HPDE6-E6E7 (cell line): ENCODE measurements around the gene MS4A14.
"Not testable (repeated sequence)": the region's sequence is repeated elsewhere in the genome, so short reads cannot be mapped to it uniquely, and the experiment has no call there.

Experiments
- DNase-seq: peaks from one replicate; pipeline ENCODE4 v3.0.0; 2011; ENCODE audit warnings: missing footprints; ENCODE audit errors: extremely low spot score

The MS4A14 gene

DNA sequence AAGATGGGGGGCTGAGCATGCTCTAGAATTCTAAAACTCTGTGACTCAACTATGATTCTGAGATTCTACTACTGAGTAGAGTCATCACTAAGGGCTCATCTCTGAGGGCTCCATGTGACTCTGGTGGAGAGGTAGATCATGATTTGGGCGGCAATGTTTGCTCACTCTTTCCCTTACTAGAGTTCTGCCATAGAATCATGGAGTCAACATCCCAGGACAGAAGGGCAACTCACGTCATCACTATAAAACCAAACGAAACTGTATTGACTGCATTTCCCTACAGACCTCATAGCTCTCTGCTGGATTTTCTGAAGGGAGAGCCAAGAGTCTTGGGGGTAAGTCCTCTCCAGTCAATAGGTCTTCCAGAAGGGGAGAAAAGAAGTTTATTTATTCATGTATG is at the start of gene MS4A14:
Gene MS4A14, plus strand, starts transcription at position 78 of the 400 bp plus-strand sequence. Its CDS starts 120 bp downstream, at position 198.
- no peak for DNase-seq

GRCh38 chr11:60347084-60347797 is 49.0 kb upstream of the MS4A14 start:
- DNase-seq = no peak

DNA sequence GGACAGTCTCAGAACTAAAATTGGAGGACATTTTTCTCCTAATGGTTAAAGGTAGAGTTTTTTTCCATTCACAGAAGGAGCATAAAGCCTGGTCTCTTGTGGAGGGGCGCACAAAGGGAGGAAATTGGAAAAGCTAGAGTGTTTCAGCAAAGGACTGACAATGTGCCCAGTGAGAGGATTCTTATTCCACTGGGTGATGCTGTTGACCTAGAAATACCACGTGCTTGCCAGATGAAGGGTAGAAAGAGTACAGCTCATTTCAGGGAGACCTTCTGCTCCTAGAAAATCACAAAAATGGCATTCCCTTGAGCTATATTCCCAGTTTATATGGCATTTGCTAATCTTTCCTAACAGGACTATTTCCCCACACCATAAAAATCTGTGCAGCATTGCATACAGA is 48.1 kb upstream of the MS4A14 start:
- no peak for DNase-seq

DNA sequence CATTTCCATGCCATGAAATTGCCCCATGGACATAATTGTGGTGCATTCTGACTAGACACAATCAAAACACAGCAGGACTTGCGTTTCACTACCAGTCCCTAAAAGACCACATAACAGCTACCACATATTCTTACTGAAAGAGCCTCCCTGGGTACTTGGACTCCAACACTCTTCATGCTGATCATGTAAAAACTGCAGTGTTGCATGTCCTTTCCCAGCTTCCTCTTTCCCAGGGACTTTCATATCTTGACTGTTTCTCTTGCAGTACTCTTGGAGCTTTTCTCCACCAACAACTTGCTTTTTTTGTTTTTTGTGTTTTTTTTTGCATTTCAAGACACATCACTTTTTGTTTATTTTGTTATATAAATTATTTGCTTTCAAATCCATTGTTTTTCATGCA is 46.3 kb upstream of the MS4A14 start:
- DNase-seq = no peak

GRCh38 chr11:60357771-60358170 is 38.5 kb upstream of the MS4A14 start:
- DNase-seq = no peak

GRCh38 chr11:60360621-60361020 is 35.6 kb upstream of the MS4A14 start:
- DNase-seq = no peak

DNA sequence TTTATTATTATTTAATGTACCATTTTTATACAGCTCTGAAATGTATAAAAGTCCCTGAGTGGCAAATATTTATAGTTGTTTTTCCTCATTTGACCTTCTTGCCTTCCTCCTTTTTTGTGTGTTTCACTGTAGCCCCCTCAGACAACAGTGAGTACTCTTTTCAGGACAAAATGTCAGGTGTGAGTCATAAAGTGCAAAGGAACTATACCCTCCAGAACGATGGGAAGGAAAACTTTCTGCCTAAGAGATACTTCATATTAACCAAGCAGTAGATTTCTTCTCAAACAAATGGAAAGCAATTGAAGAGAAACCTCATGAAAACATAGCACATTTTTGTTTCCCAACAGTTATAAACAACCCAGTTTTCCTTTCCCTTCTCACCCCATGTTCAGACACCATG is 34.0 kb upstream of the MS4A14 start:
- no peak for DNase-seq

- DNase-seq = peak; percentile 34
Measured at GRCh38 chr11:60363542-60364470, 32.5 kb upstream of the MS4A14 start.

DNA sequence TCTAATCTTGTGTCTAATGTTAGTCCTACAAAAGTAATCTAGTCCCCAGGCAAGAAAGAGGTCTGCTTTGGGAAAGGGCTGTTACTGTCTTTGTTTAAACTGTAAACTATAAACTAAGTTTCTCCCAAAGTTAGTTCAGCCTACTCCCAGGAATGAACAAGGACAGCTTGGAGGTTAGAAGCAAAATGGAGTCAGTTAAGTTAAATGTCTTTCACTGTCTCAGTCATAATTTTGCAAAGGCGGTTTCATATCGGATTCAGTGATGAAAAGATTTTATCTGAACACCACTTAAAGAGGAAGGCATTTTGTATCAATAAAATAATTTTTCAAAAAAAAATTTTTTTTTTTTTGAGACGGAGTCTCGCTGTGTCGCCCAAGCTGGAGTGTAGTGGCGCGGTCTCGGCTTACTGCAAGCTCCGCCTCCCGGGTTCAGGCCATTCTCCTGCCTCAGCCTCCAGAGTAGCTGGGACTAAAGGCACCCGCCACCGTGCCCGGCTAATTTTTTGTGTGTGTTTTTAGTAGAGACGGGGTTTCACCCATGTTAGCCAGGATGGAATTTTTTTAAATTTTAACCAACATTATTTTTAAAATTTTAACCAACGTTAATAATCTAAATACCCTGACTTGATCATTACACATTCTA is 29.9 kb upstream of the MS4A14 start:
- DNase-seq = not testable (repeated sequence)

DNA sequence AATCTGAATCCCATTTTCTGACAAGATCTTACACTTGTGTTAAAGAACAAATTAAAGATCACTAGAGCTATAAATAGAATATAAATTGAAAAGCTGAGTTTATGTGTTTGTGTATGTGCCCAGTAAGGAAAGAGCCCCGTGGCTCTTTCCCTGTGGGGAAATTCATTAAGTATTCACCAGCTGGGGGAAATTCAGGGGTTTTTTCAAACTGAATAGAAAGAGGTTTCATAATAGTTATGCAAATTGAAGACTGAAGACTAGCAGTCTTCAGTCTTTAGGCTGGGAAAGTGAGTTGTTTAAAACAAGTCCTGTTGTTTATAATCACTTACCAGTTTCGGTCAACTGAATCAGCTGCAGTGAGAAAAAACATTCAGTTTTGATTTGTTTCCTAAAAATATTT is 29.2 kb upstream of the MS4A14 start:
- DNase-seq = no peak

- DNase-seq = no peak
Measured at GRCh38 chr11:60367896-60368295, 28.4 kb upstream of the MS4A14 start.

DNA sequence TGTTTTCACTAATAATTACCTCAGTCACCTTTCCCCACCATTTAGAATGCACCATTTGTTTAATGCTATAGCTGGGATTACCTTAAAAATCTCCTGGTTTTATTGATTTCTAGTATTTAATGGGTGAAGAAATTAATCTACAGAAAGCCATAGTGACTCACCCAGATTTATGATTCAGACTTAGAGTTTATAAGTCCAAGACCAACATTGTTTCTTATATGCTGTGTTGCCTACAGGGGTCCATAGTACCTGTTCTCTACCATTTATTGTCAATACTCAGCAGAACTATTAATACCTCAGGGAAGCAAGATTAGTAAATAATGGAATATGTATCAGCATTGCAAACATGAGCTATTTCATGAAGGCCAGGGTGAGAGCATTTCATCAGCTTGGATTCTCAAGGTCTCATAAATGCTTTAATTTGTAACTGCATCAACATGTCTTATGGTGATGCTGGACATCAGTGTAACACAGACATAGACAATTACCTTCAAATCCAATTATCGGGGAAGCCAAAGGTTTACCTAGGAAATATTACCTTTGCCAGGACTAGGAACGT is 25.9 kb upstream of the MS4A14 start:
- no peak for DNase-seq

DNA sequence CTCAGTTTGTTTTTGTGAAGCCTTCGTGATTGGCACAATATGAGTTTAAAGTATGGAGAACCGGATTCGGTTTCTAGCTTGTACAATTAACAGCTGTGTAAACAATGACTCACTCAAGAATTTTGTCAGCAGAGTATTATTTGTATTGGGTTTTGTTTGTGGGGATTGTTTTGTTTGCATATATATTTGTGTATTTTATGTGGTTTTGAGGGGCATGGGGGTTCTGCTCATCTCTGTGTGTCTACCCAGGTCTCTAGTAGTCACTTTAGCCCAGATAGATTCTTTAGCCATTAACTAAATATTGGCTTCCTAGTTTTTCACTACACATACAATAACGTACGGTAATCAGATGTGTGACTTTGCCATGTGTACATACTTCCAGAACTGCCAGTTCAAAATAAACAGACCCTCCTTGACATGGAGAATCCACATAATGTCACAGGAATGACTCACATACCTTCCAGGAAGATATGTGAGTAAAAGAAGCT is 25.4 kb upstream of the MS4A14 start:
- DNase-seq = no peak

DNA sequence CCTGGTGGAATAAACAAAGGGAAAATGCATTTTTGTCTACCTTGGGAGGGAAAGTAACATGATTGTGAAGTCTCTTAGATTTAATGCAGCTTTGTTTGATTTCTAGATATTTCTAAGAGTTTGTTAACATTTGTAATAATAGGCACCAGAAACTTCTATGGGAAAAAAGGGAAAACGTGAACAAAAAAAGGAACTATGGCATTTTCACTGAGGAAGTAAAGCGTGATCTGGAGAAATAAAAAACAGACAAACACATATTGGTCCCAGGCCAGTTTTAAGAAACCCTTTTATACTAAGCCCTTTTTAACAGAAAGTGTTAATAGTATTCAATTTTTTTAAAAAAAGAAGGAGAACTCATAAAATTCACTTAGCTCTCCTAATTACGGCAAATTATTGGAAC is 24.9 kb upstream of the MS4A14 start:
- no peak for DNase-seq

DNA sequence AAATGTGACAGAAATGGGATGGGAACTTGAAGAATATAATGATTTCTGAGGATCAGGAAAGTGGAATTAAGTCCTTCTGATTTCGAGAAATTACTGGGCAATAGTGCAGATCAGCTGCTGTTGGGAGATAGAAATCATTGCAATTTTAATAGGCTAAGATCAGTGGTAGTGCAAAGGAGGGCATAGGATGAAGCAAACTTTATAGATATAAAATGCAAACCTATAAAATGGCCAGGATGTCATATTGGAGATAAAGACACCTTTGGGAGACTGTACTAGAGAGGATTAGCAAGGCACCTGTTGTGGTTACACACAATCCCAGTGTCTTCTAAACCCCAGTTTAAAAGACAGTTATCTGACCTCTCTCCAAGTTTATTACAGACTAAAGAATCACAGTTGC is 24.4 kb upstream of the MS4A14 start:
- no peak for DNase-seq

DNA sequence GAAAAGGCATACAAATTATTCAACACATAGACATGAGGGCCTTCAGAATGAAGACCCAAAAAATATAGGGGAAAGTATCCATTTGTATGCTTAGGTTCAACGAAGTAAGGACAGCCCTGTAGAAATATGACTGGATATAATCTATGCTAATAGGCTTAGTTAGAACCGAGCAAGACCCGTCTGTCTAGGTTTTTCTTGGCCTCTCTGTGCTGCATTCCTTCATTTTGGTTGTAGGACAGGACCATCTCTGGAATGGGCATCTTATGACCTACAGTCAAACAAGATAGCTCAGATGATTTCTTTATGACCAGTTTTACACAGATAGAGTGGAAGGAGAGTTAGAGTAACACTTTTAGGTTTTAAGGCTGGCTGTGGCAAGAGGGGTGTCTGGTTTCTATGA is 23.5 kb upstream of the MS4A14 start:
- no peak for DNase-seq

- DNase-seq = no peak
Measured at GRCh38 chr11:60375316-60375715, 20.9 kb upstream of the MS4A14 start.

GRCh38 chr11:60376601-60377000 is 19.7 kb upstream of the MS4A14 start:
- DNase-seq = no peak

- no peak for DNase-seq
Measured at GRCh38 chr11:60377401-60378136, 18.7 kb upstream of the MS4A14 start.

DNA sequence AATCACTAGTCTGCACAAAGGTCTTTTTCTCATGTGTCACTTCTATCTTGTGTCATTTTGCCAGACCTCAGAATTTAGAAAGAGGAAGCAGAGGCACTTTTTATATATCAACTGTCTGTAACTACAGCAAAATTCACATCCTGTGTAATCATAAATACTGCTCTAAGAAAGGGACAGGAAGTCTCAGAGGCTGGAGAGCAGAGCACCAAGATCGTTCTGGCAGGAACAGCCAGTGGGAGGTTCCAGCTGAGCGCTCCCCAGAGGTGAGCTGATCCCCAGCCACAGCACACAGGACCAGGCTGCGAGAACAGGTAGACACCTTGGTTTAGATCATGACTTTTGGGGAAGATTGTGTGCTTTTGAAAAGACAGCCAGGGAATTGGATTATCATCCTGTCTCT is 17.9 kb upstream of the MS4A14 start, which contains the start of gene MS4A7:
Gene MS4A7, plus strand, starts transcription at position 179 of the 400 bp plus-strand sequence. CDS start 4,610 bp downstream, outside the sequence.
- no peak for DNase-seq

- DNase-seq = no peak
Measured at GRCh38 chr11:60389279-60389910, 6.9 kb upstream of the MS4A14 start.
